Measurements from ENCODE around the gene RNF150.

The RNF150 gene

GRCh38 chr4:140903522-140904475 is 229.5 kb downstream of the RNF150 start:
- DNase-seq = peak; percentile 64

GRCh38 chr4:140901736-140902336 is 231.4 kb downstream of the RNF150 start:
- DNase-seq = no peak

GRCh38 chr4:140893939-140894338 is 239.3 kb downstream of the RNF150 start:
- no peak for DNase-seq

GRCh38 chr4:140888054-140888453 is 245.2 kb downstream of the RNF150 start:
- DNase-seq = no peak

GRCh38 chr4:140887467-140887866 is 245.8 kb downstream of the RNF150 start:
- no peak for DNase-seq

GRCh38 chr4:140884431-140885058 is 248.7 kb downstream of the RNF150 start:
- peak; percentile 64 for DNase-seq

- DNase-seq = no peak
Measured at GRCh38 chr4:140877781-140878180, 255.5 kb downstream of the RNF150 start.

- no peak for DNase-seq
Measured at GRCh38 chr4:140876615-140877364, 256.5 kb downstream of the RNF150 start.

- DNase-seq = no peak
Measured at GRCh38 chr4:140875746-140876452, 257.4 kb downstream of the RNF150 start.

- DNase-seq = no peak
Measured at GRCh38 chr4:140874056-140874455, 259.2 kb downstream of the RNF150 start.

GRCh38 chr4:140871368-140871767 is 261.9 kb downstream of the RNF150 start:
- no peak for DNase-seq

GRCh38 chr4:140870427-140870826 is 262.8 kb downstream of the RNF150 start:
- DNase-seq = no peak

GRCh38 chr4:140869446-140869845 is 263.8 kb downstream of the RNF150 start:
- no peak for DNase-seq

GRCh38 chr4:140867356-140867755 is 265.9 kb downstream of the RNF150 start:
- no peak for DNase-seq

GRCh38 chr4:140866492-140867005 is 266.7 kb downstream of the RNF150 start:
- no peak for DNase-seq

- DNase-seq = no peak
Measured at GRCh38 chr4:140865253-140866217, 267.7 kb downstream of the RNF150 start.

GRCh38 chr4:140863197-140863596 is 270.1 kb downstream of the RNF150 start:
- no peak for DNase-seq

GRCh38 chr4:140862177-140862442 is 271.2 kb downstream of the RNF150 start:
- no peak for DNase-seq

GRCh38 chr4:140861359-140862176 is 271.7 kb downstream of the RNF150 start:
- peak; percentile 79 for DNase-seq

- no peak for DNase-seq
Measured at GRCh38 chr4:140858897-140859296, 274.4 kb downstream of the RNF150 start.

All from right hindlimb (tissue), 1 donor.